HepG2 (cell line): Measurements from ENCODE around the gene CTLA4. TPM values are rescaled to one million over a fixed set of nuclear protein-coding genes. Genes with fewer than 3 reads are reported as not detected.

Experiments
- ATAC-seq: fragments of 200-7000 bp; cut with Tn5 transposase; 3 replicates; pipeline ENCODE4 v1.9.1; 2020; ENCODE audit warnings: mild to moderate bottlenecking, moderate library complexity
- BruUV-seq: library from RNA; stranded (reverse); fragments of 400-500 nt; replicated peaks from 2 replicates; lab custom pipeline; 2021; lab: Mats Ljungman, UMichigan
- CTCF ChIA-PET: fragments of 300-600 bp; formaldehyde crosslinking; extraction: SDS; loops from one replicate; lab custom pipeline; 2021; ENCODE audit warnings: low total read pairs, inconsistent platforms, low intra/inter-chr PET ratio; lab: Yijun Ruan, JAX
- POLR2A ChIA-PET: fragments of 350-600 bp; sonication (Branson Sonifier 250); formaldehyde crosslinking; loops from one replicate; lab custom pipeline; 2020; ENCODE audit warnings: antibody characterized with exemption, inconsistent platforms; lab: Yijun Ruan, JAX
- DNase-seq: peaks from one replicate; pipeline ENCODE4 v3.0.0-alpha.2; 2015; ENCODE audit warnings: low spot score
- FAIRE-seq: peaks from 3 replicates; lab custom pipeline; 2011; peaks lifted over from hg19 to GRCh38; lab: Jason Lieb, UNC
- H2AFZ ChIP-seq: one replicate; pipeline ENCODE4 v1.6.1; 2011; ENCODE audit warnings: low read length, inconsistent platforms
- H3K27ac ChIP-seq: fragments of 300-600 bp; 3 replicates; pipeline ENCODE4 v1.8.0; 2011; ENCODE audit warnings: mixed run types, mild to moderate bottlenecking, mixed read lengths, low read length, inconsistent platforms; ENCODE audit not compliant: insufficient read depth; ENCODE audit errors: extremely low read length
- H3K27me3 ChIP-seq, 2 experiments: fragments of 200-600 bp in 1 of 2; 2 replicates in 1 of 2; 3 replicates in 1 of 2; pipeline versions ENCODE4 v1.6.0 to v1.8.0; 2011; ENCODE audit warnings: low read length in 2 of 2, mild to moderate bottlenecking in 2 of 2, moderate library complexity in 2 of 2, inconsistent platforms in 1 of 2; ENCODE audit not compliant: insufficient read depth in 2 of 2, control insufficient read depth in 1 of 2
- H3K36me3 ChIP-seq, 2 experiments: fragments of 200-600 bp in 1 of 2; replicated peaks in 1 of 2; 2 replicates in 1 of 2; 3 replicates in 1 of 2; pipeline versions ENCODE4 v1.5.1 to v1.8.0; 2011; ENCODE audit warnings: low read length in 2 of 2, inconsistent platforms in 1 of 2; ENCODE audit not compliant: insufficient read depth in 2 of 2, control insufficient read depth in 1 of 2
- H3K4me1 ChIP-seq: 2 replicates; pipeline ENCODE4 v1.5.1; 2012; ENCODE audit warnings: low read length, inconsistent platforms; ENCODE audit not compliant: insufficient read depth
- H3K4me2 ChIP-seq: 2 replicates; pipeline ENCODE4 v1.6.0; 2011; ENCODE audit warnings: low read depth, low read length, inconsistent platforms
- H3K4me3 ChIP-seq, 3 experiments: fragments of 200-600 bp in 1 of 3; sonication (generic), shearing (Covaris generic) in 1 of 3; replicated peaks in 1 of 3; 2 replicates each; pipeline ENCODE4 v1.5.1; 2011 to 2016; ENCODE audit warnings: low read length in 3 of 3, inconsistent platforms in 2 of 3, low read depth in 2 of 3, mild to moderate bottlenecking in 2 of 3, control low read depth in 1 of 3, mixed read lengths in 1 of 3; ENCODE audit not compliant: insufficient read depth in 1 of 3
- H3K79me2 ChIP-seq: one replicate; pipeline ENCODE4 v1.6.1; 2011; ENCODE audit warnings: low read length, inconsistent platforms; ENCODE audit not compliant: insufficient read depth
- H3K9ac ChIP-seq: 2 replicates; pipeline ENCODE4 v1.6.0; 2011; ENCODE audit warnings: mild to moderate bottlenecking, low read depth, low read length, inconsistent platforms; ENCODE audit not compliant: insufficient read depth
- H3K9me3 ChIP-seq: 2 replicates; pipeline ENCODE4 v1.5.1; 2012; ENCODE audit warnings: mild to moderate bottlenecking, low read length
- H4K20me1 ChIP-seq: 2 replicates; pipeline ENCODE4 v1.6.0; 2011; ENCODE audit warnings: inconsistent platforms, mild to moderate bottlenecking, low read length, moderate library complexity; ENCODE audit not compliant: insufficient read depth
- CEBPB ChIP-seq: IDR thresholded peaks from 2 replicates; pipeline ENCODE4 v1.6.1; 2011; ENCODE audit warnings: low read depth, low read length, improper control_type of control experiment, borderline replicate concordance
- DPF2 ChIP-seq: sonication (generic); formaldehyde crosslinking; IDR thresholded peaks from 2 replicates; pipeline ENCODE4 v1.4.0; 2020; ENCODE audit warnings: mild to moderate bottlenecking, low read depth, missing genetic modification reagents, borderline replicate concordance
- HBP1 ChIP-seq: IDR thresholded peaks from 2 replicates; pipeline ENCODE4 v1.6.1; 2016; ENCODE audit warnings: low read depth, control low read depth
- NR1H2 ChIP-seq: sonication (generic); formaldehyde crosslinking; IDR thresholded peaks from 2 replicates; pipeline ENCODE4 v1.8.1; 2022; ENCODE audit warnings: low read depth, missing genetic modification reagents, borderline replicate concordance
- RFX1 ChIP-seq: fragments of 450-650 bp; IDR thresholded peaks from 2 replicates; pipeline ENCODE4 v1.6.1; 2017
- SNRNP70 ChIP-seq: fragments of 200-400 bp; formaldehyde crosslinking; IDR thresholded peaks from 2 replicates; pipeline ENCODE4 v1.6.1; 2017; ENCODE audit warnings: mild to moderate bottlenecking, low read depth, low read length, moderate library complexity
- SP140L ChIP-seq: sonication (generic); formaldehyde crosslinking; IDR thresholded peaks from 2 replicates; pipeline ENCODE4 v1.4.0; 2020; ENCODE audit warnings: missing genetic modification reagents, borderline replicate concordance
- SRSF1 ChIP-seq: fragments of 200-400 bp; formaldehyde crosslinking; optimal IDR thresholded peaks from 2 replicates; pipeline ENCODE3; 2017; ENCODE audit warnings: mild to moderate bottlenecking, low read depth, low read length, moderate library complexity
- TCF7L2 ChIP-seq: IDR thresholded peaks from 2 replicates; pipeline ENCODE4 v1.6.1; 2011; ENCODE audit warnings: mild to moderate bottlenecking, low read depth, low read length, moderate library complexity
- ZNF326 ChIP-seq: sonication (generic); formaldehyde crosslinking; IDR thresholded peaks from 2 replicates; pipeline ENCODE4 v1.4.0; 2020; ENCODE audit warnings: missing genetic modification reagents, borderline replicate concordance
- ZNF430 ChIP-seq: sonication (generic); formaldehyde crosslinking; IDR thresholded peaks from 2 replicates; pipeline ENCODE4 v1.9.0; 2021; ENCODE audit warnings: mild to moderate bottlenecking, missing genetic modification reagents
- ZNF83 ChIP-seq: sonication (generic); formaldehyde crosslinking; IDR thresholded peaks from 2 replicates; pipeline ENCODE4 v1.4.0; 2020; ENCODE audit warnings: missing genetic modification reagents, mild to moderate bottlenecking, borderline replicate concordance
- WGBS: methylation state at CpG from one replicate; pipeline ENCODE4 v1.1.6; 2017; ENCODE audit warnings: low lambda C conversion rate; 5-methylcytosine and 5-hydroxymethylcytosine counted together
- in situ Hi-C: cut with HindIII; loops from 2 replicates; pipeline ENCODE4 v1.10.0; 2017; ENCODE audit warnings: low pct_unique_long_range_greater_than_20kb; ENCODE audit not compliant: extremely low pct_ligation_motif_present
- intact Hi-C: fragments of 100-400 bp; cut with micrococcal nuclease; formaldehyde crosslinking; loops from one replicate; pipeline ENCODE4 v1.10.0; 2022; ENCODE audit not compliant: unreplicated experiment
- polyA plus RNA-seq, 8 experiments: library from polyadenylated mRNA; depleted of rRNA in 3 of 8; stranded (reverse) in 7 of 8; unstranded in 1 of 8; fragments of >200 nt; fragmentation: Illumina TruSeq in 4 of 8; extraction: Trizol in 4 of 8; gene quantifications; 2 replicates each; pipeline versions ENCODE4 v1.2.1 to v1.2.3, GENCODE V29; 2011 to 2016; ENCODE audit warnings: low read depth in 4 of 8, missing spikeins in 1 of 8, mixed read lengths in 1 of 8; ENCODE audit not compliant: insufficient read depth in 1 of 8
- total RNA-seq, 5 experiments: library from RNA; depleted of rRNA; stranded (reverse); fragments of >200 nt; fragmentation: Illumina TruSeq; extraction: Trizol; gene quantifications; 2 replicates each; pipeline ENCODE4 v1.2.3, GENCODE V29; 2016; ENCODE audit warnings: low read depth in 1 of 5
- TF ChIP-seq, protein P1 (sequence below): sonication (generic); formaldehyde crosslinking; IDR thresholded peaks from 2 replicates; pipeline ENCODE4 v1.5.0; 2020; ENCODE audit warnings: mild to moderate bottlenecking, missing genetic modification reagents, moderate library complexity
- TF ChIP-seq, protein P2 (sequence below): sonication (generic); formaldehyde crosslinking; IDR thresholded peaks from 2 replicates; pipeline ENCODE4 v1.8.0; 2022; ENCODE audit warnings: mild to moderate bottlenecking, missing genetic modification reagents

Gene CTLA4
- total and polyA plus RNA-seq, 2 of the 13 experiments (the other 11 are each of a cell fraction or from before 2014, with no cell fraction given) = 0.16 TPM; not detected in 1

DNA sequence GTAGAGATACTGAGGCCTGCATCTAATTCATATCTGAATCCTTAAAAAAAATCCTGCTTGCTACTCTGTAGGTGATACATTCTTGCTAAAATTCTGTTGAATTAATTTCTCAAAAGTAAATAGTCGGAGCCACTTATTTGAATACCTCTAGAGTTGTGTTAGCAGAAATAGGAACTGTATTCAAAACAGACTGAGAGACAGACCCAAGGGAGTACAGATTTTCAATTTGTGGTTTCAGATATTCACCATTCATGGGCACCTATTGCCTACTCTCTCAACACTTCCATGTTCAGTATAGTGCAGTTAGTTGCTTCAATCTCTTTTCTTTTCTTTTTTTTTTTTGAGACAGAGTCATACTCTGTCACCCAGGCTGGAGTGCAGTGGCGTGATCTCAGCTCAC lies 46.6 kb upstream of the CTLA4 start (continued):
- TF ChIP-seq, protein P1, sequence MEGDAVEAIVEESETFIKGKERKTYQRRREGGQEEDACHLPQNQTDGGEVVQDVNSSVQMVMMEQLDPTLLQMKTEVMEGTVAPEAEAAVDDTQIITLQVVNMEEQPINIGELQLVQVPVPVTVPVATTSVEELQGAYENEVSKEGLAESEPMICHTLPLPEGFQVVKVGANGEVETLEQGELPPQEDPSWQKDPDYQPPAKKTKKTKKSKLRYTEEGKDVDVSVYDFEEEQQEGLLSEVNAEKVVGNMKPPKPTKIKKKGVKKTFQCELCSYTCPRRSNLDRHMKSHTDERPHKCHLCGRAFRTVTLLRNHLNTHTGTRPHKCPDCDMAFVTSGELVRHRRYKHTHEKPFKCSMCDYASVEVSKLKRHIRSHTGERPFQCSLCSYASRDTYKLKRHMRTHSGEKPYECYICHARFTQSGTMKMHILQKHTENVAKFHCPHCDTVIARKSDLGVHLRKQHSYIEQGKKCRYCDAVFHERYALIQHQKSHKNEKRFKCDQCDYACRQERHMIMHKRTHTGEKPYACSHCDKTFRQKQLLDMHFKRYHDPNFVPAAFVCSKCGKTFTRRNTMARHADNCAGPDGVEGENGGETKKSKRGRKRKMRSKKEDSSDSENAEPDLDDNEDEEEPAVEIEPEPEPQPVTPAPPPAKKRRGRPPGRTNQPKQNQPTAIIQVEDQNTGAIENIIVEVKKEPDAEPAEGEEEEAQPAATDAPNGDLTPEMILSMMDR (CRISPR knock-in tag) = no peak
- no peak for TF ChIP-seq SRSF1
- TF ChIP-seq, all 625 proteins: peak for 0

GRCh38 chr2:203822240-203822639 lies 45.3 kb upstream of the CTLA4 start:
- CTCF ChIA-PET = no interaction called here
- in situ Hi-C loops = loop anchor here (25.0 kb wide), 2 partner anchors 985 to 1235 kb away; no protein-coding TSS in a partner anchor
- Histone ChIP-seq H3K36me3 (no peaks in the 10 kb centered on the region), H3K4me1 (peaks cover 35% of the 10 kb centered on the region), H4K20me1 (no peaks in the 10 kb centered on the region), H3K9ac (no peak overlapping the region), H3K27ac (no peak overlapping the region), H3K4me2 (no peak overlapping the region), H3K79me2 (no peaks in the 10 kb centered on the region), H2AFZ (no peak overlapping the region), H3K4me3 (no peak overlapping the region), H3K9me3 (no peaks in the 10 kb centered on the region), H3K27me3 (no peaks in the 10 kb centered on the region)
- no TSS peak for BruUV-seq
- DNase-seq (no peak), ATAC-seq (no peak), FAIRE-seq (no peak)
- intact Hi-C loops = no loop called here
- POLR2A ChIA-PET = no interaction called here
- TF ChIP-seq ZNF430 (CRISPR knock-in tag) (no peak), ZNF326 (CRISPR knock-in tag) (no peak), NR1H2 (CRISPR knock-in tag) (no peak), SP140L (no peak), HBP1 (CRISPR knock-in tag) (no peak), DPF2 (CRISPR knock-in tag) (no peak), RFX1 (no peak), TCF7L2 (no peak), ZNF83 (CRISPR knock-in tag) (no peak), SNRNP70 (no peak), CEBPB (no peak)
- TF ChIP-seq, protein P2, sequence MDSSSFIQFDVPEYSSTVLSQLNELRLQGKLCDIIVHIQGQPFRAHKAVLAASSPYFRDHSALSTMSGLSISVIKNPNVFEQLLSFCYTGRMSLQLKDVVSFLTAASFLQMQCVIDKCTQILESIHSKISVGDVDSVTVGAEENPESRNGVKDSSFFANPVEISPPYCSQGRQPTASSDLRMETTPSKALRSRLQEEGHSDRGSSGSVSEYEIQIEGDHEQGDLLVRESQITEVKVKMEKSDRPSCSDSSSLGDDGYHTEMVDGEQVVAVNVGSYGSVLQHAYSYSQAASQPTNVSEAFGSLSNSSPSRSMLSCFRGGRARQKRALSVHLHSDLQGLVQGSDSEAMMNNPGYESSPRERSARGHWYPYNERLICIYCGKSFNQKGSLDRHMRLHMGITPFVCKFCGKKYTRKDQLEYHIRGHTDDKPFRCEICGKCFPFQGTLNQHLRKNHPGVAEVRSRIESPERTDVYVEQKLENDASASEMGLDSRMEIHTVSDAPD (CRISPR knock-in tag) = no peak
- 88% methylated on average over 6 of the region's 6 CpGs for WGBS
